Measurements from ENCODE around the gene DLGAP1.

DNA sequence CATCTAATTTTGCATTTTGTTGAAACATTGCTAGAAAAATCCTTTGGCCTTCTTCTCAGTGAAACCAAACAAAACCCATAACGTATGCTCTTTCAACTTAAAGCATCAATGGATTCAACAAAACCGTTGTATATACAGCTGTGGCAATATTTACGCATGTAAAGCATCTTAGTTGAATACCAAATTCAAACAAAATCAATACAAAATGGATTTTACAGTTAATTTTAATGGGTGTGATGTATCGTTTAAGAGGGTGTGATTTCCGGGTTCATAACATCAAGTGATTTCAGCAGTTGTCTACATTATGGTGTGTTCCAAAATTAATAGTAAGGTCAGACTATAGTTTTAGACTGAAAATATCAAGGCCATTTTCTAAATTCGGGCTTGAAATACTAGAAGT is 806.9 kb downstream of the DLGAP1 start:
- TF ChIP-seq, protein P1, sequence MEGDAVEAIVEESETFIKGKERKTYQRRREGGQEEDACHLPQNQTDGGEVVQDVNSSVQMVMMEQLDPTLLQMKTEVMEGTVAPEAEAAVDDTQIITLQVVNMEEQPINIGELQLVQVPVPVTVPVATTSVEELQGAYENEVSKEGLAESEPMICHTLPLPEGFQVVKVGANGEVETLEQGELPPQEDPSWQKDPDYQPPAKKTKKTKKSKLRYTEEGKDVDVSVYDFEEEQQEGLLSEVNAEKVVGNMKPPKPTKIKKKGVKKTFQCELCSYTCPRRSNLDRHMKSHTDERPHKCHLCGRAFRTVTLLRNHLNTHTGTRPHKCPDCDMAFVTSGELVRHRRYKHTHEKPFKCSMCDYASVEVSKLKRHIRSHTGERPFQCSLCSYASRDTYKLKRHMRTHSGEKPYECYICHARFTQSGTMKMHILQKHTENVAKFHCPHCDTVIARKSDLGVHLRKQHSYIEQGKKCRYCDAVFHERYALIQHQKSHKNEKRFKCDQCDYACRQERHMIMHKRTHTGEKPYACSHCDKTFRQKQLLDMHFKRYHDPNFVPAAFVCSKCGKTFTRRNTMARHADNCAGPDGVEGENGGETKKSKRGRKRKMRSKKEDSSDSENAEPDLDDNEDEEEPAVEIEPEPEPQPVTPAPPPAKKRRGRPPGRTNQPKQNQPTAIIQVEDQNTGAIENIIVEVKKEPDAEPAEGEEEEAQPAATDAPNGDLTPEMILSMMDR (IDR thresholded peaks at IDR 0.05; ENCODE audit: poor library complexity, severe bottlenecking) = no peak
- TF ChIP-seq POLR2AphosphoS5 (IDR thresholded peaks at IDR 0.05) (no peak), RAD21 (conservative IDR thresholded peaks at IDR 0.05) (no peak), EP300 (conservative IDR thresholded peaks at IDR 0.05; ENCODE audit: poor library complexity, severe bottlenecking) (no peak), EZH2 (IDR thresholded peaks at IDR 0.05; ENCODE audit: borderline replicate concordance, insufficient read depth, low read length, poor library complexity, severe bottlenecking) (no peak), MXI1 (conservative IDR thresholded peaks at IDR 0.05; ENCODE audit: poor library complexity, severe bottlenecking) (no peak), SMC3 (conservative IDR thresholded peaks at IDR 0.05; ENCODE audit: poor library complexity) (no peak)
- TF ChIP-seq, protein P2, sequence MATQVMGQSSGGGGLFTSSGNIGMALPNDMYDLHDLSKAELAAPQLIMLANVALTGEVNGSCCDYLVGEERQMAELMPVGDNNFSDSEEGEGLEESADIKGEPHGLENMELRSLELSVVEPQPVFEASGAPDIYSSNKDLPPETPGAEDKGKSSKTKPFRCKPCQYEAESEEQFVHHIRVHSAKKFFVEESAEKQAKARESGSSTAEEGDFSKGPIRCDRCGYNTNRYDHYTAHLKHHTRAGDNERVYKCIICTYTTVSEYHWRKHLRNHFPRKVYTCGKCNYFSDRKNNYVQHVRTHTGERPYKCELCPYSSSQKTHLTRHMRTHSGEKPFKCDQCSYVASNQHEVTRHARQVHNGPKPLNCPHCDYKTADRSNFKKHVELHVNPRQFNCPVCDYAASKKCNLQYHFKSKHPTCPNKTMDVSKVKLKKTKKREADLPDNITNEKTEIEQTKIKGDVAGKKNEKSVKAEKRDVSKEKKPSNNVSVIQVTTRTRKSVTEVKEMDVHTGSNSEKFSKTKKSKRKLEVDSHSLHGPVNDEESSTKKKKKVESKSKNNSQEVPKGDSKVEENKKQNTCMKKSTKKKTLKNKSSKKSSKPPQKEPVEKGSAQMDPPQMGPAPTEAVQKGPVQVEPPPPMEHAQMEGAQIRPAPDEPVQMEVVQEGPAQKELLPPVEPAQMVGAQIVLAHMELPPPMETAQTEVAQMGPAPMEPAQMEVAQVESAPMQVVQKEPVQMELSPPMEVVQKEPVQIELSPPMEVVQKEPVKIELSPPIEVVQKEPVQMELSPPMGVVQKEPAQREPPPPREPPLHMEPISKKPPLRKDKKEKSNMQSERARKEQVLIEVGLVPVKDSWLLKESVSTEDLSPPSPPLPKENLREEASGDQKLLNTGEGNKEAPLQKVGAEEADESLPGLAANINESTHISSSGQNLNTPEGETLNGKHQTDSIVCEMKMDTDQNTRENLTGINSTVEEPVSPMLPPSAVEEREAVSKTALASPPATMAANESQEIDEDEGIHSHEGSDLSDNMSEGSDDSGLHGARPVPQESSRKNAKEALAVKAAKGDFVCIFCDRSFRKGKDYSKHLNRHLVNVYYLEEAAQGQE (IDR thresholded peaks at IDR 0.05; ENCODE audit: borderline replicate concordance) = no peak

Measured in neural cell (in vitro differentiated cells).